Panc1 (cell line): ENCODE data around the gene ASTN2.

Experiments used
- CTCF ChIP-seq: fragments of 450-650 bp; IDR thresholded peaks from 2 replicates; pipeline ENCODE4 v1.5.1; 2017; ENCODE audit warnings: mild to moderate bottlenecking
- POLR2AphosphoS5 ChIP-seq: IDR thresholded peaks from 2 replicates; pipeline ENCODE4 v1.6.1; 2012; ENCODE audit warnings: mild to moderate bottlenecking, low read depth, low read length, moderate library complexity

GRCh38 chr9:116449949-116450348, 964.9 kb downstream of the ASTN2 start:
- TF ChIP-seq CTCF (no peak), POLR2AphosphoS5 (no peak)
